ENCODE results near the gene OR2J2.
"Not testable (repeated sequence)": the region's sequence is repeated elsewhere in the genome, so short reads cannot be mapped to it uniquely, and the experiment has no call there.

GRCh38 chr6:29149444-29149843 is 21.3 kb upstream of the OR2J2 start:
- not testable (repeated sequence) for TF ChIP-seq POLR2A (IDR thresholded peaks at IDR 0.05; ENCODE audit: low read length); GATA1 (IDR thresholded peaks at IDR 0.05; ENCODE audit: low read depth, low read length)
